Activated T-helper 1 cell treated with Interleukin-2 at 50 U/mL for 16 hours (primary cell): Measurements from ENCODE around the gene CRABP2.
A peak's percentile ranks its signal among the peaks of the same experiment; 100 is the strongest.

Experiments
- DNase-seq: peaks from one replicate; pipeline ENCODE4 v3.0.0-alpha.2; 2020; ENCODE audit warnings: low read depth

Gene CRABP2

GRCh38 chr1:156705321-156705917, at the start of gene CRABP2:
TSS of gene CRABP2 (minus strand) at chr1:156705583. CDS start at chr1:156705446, 137 bp downstream.
- DNase-seq = no peak

GRCh38 chr1:156754219-156754618, 48.8 kb upstream of the CRABP2 start:
- DNase-seq = no peak

GRCh38 chr1:156752843-156753482, 47.6 kb upstream of the CRABP2 start:
- DNase-seq = no peak

DNA sequence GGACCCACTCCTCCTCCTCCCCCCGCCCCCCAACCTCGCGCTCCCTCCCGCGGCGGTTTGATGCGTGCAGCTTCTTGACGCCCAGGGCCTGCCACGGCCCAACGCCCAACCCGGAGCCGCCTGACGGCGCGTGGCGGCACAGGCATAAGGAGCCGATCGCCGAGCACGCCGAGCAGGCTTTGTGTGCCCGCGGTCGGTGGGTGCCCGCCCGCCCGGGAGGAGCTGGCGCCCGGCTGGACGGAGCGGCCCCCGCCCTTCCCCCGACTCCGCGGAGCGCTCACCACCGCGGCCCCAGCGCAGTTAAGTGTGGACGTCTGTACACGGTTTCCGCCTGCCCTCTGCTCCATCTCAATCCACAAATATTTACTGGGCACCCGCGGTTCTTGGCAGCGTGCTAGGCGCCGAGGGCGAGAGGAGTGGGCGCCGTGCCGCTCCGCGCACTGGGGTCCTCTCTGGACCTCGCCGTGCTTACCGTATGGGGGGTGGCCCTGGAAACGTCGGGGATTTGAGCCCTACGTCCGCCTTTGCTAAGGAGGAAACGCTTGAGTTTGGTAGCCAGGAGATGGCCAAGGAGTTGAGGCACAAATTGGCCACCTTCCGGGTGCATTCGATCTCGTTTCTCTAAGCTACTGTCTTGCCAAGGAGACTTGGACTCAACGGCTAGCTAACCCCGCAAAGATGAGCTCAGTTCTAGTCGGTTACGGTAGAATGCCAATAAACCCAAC, 46.5 kb upstream of the CRABP2 start:
- peak; percentile 96 for DNase-seq

DNA sequence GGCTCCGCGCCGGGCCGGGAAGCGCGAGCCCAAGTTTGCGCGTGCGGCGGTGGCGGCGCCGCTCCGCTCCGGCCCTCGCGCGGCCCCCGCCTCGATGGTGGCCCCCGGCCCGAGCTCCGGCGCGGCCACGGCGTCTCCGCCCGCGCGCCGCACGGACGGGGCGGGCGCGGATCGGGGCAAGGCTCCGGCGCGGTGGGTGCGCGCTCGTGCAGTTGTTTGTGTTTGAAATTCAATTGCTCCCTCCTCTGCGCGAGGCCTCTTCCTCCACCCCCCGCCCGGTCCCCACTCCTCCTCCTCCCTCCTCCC, 46.0 kb upstream of the CRABP2 start, which contains the start of gene HDGF:
TSS of gene HDGF (minus strand) at position 225 of the 306 bp plus-strand sequence. CDS start 246 bp downstream, outside the sequence.
- DNase-seq = no peak

GRCh38 chr1:156750711-156751450, 45.5 kb upstream of the CRABP2 start:
- no peak for DNase-seq

DNA sequence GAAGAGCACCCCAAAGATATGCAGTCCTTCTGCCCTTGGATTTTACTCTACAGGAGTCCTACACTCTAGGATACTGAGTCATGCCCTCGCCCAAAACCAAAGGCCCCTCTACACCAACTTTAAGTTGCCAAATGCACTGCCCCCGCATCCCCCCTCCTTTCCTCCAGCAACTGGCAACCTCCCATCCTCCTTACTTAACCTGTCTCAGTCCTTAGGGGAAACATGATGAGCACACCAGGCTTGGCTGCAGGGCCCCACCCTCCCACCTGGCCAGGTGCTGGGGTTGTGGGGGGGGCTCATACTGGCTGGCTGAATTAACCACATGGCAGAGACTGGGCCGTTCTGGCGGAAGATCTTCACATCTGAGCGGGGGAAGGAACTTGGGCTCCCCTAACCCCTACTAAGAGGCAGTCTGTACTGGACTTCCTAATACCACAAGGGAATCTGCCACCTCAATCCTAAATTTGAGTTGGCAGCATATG, 44.8 kb upstream of the CRABP2 start:
- no peak for DNase-seq

DNA sequence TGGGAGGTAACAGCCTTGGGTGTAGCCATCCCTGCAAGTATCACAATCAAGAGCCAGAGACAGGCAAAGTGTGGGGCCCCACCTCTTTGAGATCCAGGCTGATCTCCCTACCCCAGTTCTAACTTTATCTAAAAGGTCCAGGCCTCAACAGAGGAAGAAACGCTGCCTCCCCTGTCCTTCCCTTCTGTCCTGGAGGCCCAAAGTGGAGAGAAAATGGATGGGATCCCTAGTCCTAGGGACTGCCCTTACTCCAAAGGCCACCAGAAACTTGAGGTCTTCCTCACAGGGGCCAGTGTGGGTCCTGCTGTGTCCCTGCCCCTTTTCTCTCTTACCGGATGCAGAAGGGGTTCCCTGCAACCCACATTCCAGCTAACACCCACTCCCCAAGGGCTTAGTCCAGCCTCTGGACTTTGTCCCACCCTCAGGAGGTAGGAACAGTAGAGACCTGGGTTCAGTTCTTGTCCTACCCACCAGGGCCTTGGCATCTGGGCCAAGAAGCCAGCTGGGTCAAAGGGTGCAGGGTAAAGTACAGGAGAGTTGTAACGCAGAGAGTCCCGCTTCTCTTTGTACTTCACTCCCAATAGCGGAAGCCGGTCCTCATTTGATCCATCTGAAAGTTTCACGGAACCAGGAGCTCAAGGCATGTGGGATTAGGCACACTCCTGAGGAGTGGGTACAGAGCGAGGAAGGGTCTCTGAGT, 44.2 kb upstream of the CRABP2 start:
- no peak for DNase-seq

DNA sequence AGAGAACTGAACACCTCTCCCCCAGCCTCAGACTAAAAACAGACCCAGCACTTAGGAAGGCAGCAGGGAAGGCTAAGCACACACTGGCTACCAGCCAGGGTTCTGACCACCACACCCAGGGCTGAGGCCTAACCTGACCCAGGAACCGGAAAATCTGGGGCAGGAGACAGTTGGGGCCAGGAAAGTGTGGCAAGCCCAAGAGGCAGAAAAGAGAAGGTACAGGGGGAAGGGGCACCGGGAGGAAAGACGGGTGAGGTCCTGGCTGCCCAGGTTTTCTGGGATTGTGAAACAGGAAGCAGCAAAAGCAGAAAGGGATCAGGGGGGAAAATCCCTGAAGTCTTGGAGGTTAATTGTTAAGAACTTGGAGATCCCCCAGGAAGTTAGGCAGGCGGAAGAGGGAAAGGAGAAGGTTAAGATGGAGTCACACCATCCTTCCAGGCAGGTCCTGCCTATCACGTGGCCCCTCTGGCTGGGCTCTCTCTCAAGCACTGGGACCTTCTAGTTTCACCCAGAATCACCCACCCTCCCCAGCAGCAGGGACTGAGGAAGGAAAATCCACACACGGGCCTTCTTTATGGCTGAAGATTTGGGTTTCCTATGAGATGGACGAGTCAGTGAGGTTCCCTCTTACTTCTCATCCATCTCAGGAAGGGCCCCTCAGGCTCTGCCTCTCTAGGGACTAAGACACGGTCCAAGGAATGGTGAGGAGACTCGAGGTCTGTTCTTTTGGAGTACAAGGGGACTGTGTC, 43.5 kb upstream of the CRABP2 start:
- no peak for DNase-seq

DNA sequence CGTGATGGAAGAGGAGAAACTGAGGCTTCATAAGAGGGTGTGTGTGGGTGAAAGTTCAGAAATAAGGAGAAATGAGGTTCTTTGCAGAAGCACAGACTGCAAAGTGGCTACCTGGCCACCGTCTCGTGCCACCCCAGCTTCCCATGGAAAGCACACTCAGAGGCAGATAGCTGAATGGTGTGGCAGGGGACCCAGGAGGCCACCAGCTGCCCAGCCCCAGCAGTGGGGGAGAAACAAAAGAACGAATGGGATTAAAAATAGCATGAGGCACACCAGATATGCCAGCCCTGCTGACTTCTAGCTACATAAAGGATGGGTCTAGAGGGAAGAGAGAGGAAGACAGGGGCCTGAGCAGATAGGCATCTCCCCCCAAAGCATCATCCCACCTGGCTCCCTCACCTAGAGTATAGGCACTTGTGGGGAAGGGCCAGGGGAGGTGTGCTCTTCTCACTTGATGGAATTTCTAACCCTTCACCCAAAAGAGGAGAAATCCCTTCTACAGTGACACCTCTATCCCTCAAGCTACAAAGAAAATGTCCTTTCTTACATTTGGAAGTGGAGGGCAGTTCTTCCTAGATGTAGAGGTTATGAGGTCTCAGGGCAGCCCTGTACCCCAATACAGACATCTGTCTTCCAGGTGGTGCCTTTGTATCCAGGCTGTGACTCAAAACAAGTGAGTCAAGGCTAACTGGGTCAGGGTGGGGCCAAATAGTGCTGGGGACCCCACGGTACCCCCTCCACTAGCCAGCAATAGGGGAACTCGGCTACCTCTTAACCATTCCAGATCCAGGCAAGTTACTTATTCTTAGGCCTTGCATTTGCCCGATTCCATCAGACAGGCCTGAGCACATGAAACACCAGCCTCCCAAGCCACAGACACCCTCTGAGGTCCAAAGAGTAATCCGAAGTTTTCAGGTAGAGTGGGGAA, 42.6 kb upstream of the CRABP2 start:
- DNase-seq = no peak

DNA sequence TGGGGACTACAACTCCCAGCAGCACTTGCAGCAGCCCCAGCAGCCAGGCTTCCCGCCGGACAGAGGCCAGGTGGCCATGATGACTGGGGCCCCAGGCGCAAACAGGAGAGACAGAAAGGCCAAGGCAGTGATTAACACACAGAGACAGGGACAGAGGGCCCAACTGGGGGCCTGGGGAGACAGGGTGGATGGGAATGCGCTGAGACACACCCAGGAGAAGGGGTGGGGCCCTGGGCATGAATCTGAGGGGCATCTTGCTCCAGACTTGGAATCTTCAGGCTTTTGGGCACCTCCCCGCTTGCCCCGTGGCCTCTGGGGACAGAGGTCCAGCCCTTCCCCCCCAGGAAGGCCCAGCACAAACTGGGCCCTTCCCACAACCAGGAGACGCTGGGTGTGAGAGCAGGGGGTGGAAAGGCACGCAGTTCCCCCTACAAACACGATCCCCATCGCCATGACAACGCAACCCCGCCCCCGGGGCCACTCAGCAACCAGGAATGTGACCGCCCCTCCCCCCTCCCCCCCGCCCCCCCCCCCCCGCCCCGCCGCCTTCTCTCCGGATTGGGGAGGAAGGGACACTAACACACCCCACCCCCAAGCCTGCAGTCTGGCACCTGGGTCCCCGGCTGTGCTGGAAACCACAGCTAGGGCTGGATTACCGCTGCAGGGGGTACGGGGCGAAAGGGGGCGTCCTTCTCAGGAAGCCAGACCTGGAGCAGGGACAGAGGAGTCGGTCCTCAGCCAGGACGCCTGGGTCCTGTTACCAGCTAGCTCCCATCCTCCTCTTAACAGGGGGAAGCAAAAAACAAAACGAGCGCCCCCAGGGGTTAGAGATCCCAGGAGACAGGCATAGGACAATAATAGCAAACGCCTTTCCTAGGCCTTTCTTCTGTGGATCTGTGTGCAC, 41.6 kb upstream of the CRABP2 start:
- DNase-seq = no peak

GRCh38 chr1:156746406-156746727, 41.0 kb upstream of the CRABP2 start:
- no peak for DNase-seq

DNA sequence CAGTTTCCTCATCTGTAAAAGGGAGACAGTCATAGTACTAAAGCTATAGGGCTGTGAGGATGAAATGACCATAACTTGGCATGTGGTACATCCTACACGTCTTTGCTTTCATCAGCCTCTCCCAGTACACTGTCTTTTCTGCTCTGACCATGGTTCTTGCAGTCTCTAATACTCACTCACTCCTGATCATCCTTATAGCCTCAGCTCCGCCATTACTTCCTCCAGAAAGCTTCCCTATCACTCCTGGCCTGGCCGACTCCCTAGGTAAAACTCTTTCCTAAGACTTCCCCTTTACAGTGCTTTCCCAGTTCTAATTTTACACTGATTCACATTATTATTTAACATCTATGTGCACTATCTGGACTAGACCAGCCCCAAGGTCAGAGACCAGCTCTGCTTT, 40.5 kb upstream of the CRABP2 start:
- no peak for DNase-seq

GRCh38 chr1:156744786-156745419, 39.5 kb upstream of the CRABP2 start:
- DNase-seq = no peak

DNA sequence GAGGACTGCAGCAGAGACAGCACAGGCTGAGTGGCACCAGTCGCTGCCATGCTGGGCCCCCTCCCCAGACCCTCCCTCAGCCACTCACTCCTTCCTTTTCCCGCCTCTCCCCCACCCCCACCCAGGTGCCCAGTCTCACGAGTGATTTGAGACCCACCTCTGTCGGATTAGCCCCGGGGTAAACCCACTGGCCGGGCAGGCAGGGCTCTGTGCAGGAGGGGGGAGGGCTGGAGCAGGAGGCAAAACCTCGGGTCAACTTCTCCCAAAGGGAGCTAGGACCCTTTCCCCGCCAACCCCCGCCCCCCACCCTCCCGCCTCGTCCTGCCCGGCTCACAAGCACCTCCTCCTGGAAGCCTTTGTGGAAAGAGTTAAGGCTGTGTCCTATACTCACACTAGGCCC, 39.0 kb upstream of the CRABP2 start:
- no peak for DNase-seq

- no peak for DNase-seq
Measured at GRCh38 chr1:156743367-156744302, 38.3 kb upstream of the CRABP2 start.

GRCh38 chr1:156742801-156743200, 37.4 kb upstream of the CRABP2 start:
- DNase-seq = no peak

GRCh38 chr1:156742017-156742416, 36.6 kb upstream of the CRABP2 start:
- DNase-seq = no peak
